HFFc6 (cell line): ENCODE results near the gene CDK5RAP3. TPM values are rescaled to one million over a fixed set of nuclear protein-coding genes. Genes with fewer than 3 reads are reported as not detected.

Experiments used
- DNase-seq: peaks from one replicate; pipeline ENCODE4 v3.0.0-alpha.2; 2018
- H3K27ac Mint-ChIP-seq: 2 replicates; pipeline ENCODE4 v1.8.0; 2020; ENCODE audit warnings: mild to moderate bottlenecking, mixed read lengths
- H3K27me3 Mint-ChIP-seq: 2 replicates; pipeline ENCODE4 v1.8.0; 2021; ENCODE audit warnings: mild to moderate bottlenecking, moderate library complexity, mixed read lengths; ENCODE audit not compliant: insufficient read depth
- H3K36me3 Mint-ChIP-seq: 2 replicates; pipeline ENCODE4 v1.8.0; 2021; ENCODE audit warnings: low read depth, mixed read lengths
- H3K4me1 Mint-ChIP-seq: 2 replicates; pipeline ENCODE4 v1.8.0; 2020; ENCODE audit warnings: low read depth, mixed read lengths
- H3K4me3 Mint-ChIP-seq: 2 replicates; pipeline ENCODE4 v1.8.0; 2020; ENCODE audit warnings: mild to moderate bottlenecking, moderate library complexity, mixed read lengths
- H3K9me3 Mint-ChIP-seq: 2 replicates; pipeline ENCODE4 v1.8.0; 2020; ENCODE audit warnings: mild to moderate bottlenecking, mixed read lengths
- total RNA-seq, 6 experiments: library from RNA; stranded (reverse); fragmentation: NEBNext Ultra II Directional; extraction: Animal tissue kit (Norgen Biotek cat#: 25700); gene quantifications; 2 replicates in 1 of 6; 3 replicates in 5 of 6; pipeline ENCODE4 v1.2.3, GENCODE V29; 2021
- TF ChIP-seq, protein P1 (sequence below): fragments of 200-600 bp; sonication (generic); IDR thresholded peaks from 2 replicates; pipeline ENCODE4 v1.5.0; 2021; ENCODE audit warnings: antibody characterized with exemption, mild to moderate bottlenecking

The CDK5RAP3 gene
- total RNA-seq, 6 experiments from 2014 or later: 78.4 to 91.3 (median 81.8) TPM

DNA sequence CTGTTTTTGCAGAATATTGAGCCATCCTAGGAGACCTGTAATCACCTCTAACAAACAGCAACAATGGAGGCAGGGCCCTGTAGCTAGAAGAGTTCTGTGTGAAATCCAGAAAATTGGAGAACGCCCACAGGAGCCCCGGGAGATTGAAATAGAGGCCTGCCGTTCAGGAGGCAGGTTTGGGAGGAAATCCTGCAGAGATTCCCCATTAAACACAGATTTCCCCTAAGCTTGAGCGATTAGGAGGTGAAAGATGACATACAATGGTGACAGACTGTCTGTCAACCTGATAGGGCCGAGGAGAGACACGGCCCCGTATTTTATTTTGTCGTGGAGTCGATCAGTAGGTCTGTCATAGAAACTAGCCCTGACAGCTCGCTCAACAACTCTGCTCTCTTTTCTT is 18.2 kb downstream of the CDK5RAP3 start:
- Mint-ChIP-seq H3K4me3 (no peak overlapping the region), H3K9me3 (no peaks in the 10 kb centered on the region), H3K27me3 (peaks cover 2% of the 10 kb centered on the region), H3K36me3 (no peaks in the 10 kb centered on the region), H3K27ac (no peak overlapping the region), H3K4me1 (peaks cover 9% of the 10 kb centered on the region; the same call in 1 of the 2 replicates)
- no peak for DNase-seq
- TF ChIP-seq, protein P1, sequence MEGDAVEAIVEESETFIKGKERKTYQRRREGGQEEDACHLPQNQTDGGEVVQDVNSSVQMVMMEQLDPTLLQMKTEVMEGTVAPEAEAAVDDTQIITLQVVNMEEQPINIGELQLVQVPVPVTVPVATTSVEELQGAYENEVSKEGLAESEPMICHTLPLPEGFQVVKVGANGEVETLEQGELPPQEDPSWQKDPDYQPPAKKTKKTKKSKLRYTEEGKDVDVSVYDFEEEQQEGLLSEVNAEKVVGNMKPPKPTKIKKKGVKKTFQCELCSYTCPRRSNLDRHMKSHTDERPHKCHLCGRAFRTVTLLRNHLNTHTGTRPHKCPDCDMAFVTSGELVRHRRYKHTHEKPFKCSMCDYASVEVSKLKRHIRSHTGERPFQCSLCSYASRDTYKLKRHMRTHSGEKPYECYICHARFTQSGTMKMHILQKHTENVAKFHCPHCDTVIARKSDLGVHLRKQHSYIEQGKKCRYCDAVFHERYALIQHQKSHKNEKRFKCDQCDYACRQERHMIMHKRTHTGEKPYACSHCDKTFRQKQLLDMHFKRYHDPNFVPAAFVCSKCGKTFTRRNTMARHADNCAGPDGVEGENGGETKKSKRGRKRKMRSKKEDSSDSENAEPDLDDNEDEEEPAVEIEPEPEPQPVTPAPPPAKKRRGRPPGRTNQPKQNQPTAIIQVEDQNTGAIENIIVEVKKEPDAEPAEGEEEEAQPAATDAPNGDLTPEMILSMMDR: no peak

DNA sequence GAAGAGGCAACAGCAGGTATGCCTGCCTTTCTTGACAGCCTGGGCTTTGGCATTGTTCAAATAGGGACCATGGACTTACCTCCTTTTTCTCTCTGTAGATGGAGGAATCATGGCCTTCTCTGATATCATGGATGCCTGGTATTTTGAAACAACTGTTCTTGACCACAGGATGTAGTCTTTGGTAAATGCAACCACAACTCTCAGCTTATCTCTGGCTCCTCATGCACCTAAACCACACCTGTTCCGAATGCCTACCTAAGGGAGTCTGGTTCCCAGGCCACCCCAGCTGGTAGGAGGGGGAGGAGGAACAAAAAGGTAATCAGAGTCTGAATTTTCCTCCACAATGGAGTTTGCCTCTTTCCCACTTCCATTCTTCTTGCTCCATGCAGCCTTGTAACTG is 18.8 kb downstream of the CDK5RAP3 start:
- Mint-ChIP-seq H3K27me3 (peaks cover 3% of the 10 kb centered on the region), H3K36me3 (no peaks in the 10 kb centered on the region), H3K4me1 (peaks cover 9% of the 10 kb centered on the region; the same call in 1 of the 2 replicates), H3K27ac (no peak overlapping the region), H3K4me3 (no peak overlapping the region), H3K9me3 (no peaks in the 10 kb centered on the region)
- DNase-seq: no peak
- TF ChIP-seq, protein P1: no peak

DNA sequence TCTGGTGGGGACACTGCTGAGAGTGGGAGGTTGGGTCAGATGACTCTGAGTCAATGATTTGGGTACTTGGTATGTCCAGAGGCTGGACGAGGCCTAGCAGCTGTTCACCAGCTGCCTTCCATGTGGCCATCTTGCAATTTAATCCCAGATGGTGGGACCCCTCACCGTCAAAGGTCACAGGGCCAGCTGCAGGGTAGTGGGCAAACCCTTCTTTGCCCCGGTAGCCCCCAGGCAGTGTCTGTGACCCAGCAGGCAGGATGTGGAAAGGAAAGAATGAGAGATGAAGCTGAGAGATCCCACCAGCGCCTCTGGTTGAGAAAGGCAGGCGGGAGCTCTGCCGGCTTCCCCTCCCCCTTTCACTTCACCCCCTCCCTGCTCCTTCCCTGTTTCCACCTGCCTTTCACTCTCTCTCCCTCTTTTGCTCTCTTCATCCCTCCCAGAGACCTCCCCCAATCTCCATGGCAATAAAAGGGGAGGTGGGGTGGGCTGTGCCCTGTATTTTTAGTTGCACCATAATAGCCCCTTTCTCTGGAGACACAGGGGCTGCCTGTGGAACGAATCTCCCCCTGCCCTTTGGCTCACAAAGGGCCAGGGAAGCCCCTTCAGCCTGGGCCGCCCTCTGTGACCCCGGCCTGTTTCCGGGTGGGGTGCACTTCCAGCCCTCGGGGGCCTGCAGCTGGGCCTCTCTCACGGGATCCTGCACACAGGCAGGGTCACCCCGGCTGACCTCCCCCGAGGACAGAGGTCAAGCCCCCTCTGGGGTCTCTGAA is 20.2 kb downstream of the CDK5RAP3 start:
- TF ChIP-seq, protein P1: no peak
- DNase-seq: no peak
- peaks cover 3% of the 10 kb centered on the region for H3K27me3 Mint-ChIP-seq
- peaks cover 9% of the 10 kb centered on the region; the same call in 1 of the 2 replicates for H3K4me1 Mint-ChIP-seq
- H3K4me3 Mint-ChIP-seq: no peak overlapping the region
- H3K27ac Mint-ChIP-seq: no peak overlapping the region
- no peaks in the 10 kb centered on the region for H3K36me3 Mint-ChIP-seq
- no peaks in the 10 kb centered on the region for H3K9me3 Mint-ChIP-seq

DNA sequence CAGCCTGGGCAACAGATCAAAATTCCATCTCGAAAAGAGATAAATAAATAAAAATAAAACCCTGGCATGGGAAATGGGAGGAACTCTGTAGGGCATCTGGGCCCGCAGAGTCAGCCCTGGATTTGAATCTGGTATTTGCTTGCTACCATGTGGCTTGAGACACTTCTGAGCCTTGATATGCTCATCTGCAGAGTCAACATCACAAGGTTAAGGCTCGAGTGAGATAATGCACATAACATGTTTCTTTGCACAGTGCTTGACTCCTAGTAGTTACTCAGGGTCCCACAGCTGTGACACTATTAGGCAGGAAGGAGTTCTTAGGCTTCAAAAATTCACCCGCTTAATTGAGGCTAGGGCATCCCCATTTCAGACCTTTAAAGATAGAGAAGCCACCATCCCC is 21.3 kb downstream of the CDK5RAP3 start:
- Mint-ChIP-seq H3K27ac (no peak overlapping the region), H3K4me1 (peaks cover 7% of the 10 kb centered on the region; the same call in 1 of the 2 replicates), H3K9me3 (no peaks in the 10 kb centered on the region), H3K4me3 (no peak overlapping the region), H3K27me3 (peaks cover 3% of the 10 kb centered on the region), H3K36me3 (no peaks in the 10 kb centered on the region)
- no peak for DNase-seq
- TF ChIP-seq, protein P1: no peak

DNA sequence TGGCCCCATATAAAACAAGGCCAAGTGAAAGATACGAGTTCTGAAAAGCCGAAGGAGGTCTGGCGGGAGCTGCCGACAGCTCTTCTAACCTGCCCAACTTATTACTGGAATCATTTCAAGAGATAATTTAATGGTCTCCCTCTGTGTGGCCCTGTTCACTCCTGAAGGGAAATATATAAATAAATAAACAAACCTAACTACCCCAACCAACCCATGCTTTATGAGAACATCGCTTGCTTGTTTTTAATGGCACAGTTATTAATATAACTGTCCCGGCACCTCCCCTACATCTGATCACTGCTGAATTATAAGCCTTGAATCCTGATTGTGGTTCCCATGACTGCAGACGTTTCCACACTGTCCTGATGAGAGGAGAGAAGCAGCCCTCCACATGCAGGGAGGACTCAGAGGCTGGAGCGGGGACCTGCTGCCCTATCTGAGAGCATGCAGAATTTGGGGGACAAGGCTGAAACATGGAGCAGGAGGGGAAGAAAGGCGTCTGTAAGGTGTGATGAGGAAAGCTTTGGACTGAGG is 22.2 kb downstream of the CDK5RAP3 start:
- Mint-ChIP-seq H3K4me1 (no peaks in the 10 kb centered on the region), H3K9me3 (no peaks in the 10 kb centered on the region), H3K4me3 (no peak overlapping the region), H3K27ac (no peak overlapping the region), H3K36me3 (no peaks in the 10 kb centered on the region), H3K27me3 (peaks cover 3% of the 10 kb centered on the region)
- TF ChIP-seq, protein P1: no peak
- DNase-seq: no peak
